ENCODE results near the gene RNF121.

Gene RNF121

DNA sequence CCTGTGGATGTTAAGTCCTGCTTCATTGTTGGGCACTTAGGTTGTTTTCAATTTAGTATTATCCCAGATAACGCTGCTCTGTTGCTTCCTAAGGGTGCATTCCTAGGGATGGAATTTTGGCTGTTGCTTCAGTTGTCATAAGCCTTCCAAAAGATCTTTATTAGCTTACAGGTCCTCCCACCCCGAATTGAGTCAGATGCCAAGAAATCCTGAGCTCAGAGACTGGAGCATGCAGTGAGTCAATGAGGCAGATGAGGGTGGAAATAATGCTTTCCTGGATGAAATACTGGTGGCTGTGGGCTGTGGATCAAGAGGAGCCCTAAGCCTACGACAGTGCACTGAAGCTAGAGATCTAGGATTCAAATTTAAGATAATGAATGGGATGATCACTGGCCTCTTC, 59.2 kb downstream of the RNF121 start:
- no peak for DNase-seq (ENCODE audit: low read depth in 3 of 3)

DNA sequence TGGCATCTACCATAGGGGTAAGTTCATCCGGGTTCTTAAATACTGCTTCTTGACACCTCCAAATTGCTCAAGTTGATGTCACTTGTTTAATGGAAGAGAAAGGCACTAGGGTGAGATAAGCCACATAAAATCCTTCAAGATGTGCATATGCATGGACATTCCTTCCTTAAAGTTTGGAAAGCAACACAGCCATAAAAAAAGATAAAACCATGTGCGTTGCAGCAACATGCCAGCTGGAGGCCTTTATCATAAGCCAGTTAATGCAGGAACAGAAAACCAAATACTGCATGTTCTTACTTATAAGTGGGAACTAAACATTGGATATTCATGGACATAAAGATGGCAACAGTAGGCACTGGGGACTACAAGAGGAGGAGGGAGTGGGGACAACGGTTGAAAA, 61.9 kb downstream of the RNF121 start:
- DNase-seq (ENCODE audit: low read depth in 3 of 3), result no peak

DNA sequence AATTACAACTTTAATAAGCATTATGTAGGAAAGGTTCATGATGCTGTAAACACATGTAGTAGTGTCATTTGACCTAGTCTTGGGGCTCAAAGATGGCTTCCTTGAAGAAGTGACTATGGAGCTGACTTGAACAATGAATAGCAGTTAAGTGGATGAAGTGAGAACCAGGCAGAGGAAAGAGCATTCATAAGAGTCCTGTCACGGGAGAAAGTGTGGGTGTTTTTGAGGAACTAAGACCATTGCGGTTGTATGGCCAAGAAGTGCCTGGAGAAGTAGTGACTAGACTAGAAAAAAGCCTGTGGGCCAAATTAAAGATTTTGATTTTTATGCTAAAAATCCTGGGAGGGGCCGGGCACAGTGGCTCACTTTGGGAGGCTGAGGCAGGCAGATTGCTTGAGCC, 62.6 kb downstream of the RNF121 start:
- no peak for DNase-seq (ENCODE audit: low read depth in 3 of 3)

DNA sequence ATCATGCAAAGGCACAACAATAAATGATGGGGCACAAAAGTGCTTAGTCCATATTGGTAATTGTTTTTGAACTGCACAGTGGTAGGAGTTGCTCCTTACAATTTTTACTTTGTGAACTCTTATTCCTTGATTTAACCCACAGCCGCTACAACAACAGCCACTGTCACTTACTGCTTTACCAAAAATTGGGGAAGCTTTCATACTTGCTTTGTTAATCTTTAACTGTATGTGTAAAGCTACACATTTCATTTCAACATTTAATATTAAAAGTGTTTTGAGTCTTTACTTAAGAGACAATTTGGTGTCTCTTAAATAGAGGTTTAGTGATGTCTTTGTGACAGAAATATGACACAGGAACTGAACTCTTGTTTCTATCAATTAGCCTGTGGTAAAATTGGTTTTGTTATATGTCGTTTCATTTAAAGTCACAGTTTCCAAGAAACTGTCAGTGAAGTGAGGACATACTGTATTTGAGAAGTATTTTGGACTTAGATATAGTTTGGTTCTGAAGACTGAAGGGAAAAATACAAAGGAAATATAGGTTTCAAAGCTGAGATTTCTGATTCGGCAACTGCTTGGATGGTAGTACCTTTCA, 63.4 kb downstream of the RNF121 start:
- DNase-seq (ENCODE audit: low read depth in 3 of 3), result no peak

DNA sequence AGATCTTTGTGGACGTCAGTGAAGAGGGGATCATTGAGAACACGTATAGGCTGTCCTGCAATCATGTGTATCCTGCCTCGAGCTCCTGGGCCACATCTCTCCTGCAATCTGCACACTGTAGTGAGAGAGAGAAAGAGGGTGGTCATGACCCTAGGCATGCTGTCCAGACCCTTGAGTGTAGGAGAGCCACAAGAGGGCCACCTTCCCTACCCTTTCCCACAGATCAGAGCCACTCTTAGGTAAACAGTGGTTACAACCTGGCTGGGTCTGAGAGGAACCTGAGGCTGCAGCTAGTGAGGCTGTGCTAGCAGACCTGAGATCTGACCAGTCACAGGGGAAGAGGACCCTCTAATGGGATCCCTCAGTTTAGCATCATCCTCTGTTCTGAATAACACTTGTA, 65.9 kb downstream of the RNF121 start:
- DNase-seq (ENCODE audit: low read depth in 3 of 3), result no peak

DNA sequence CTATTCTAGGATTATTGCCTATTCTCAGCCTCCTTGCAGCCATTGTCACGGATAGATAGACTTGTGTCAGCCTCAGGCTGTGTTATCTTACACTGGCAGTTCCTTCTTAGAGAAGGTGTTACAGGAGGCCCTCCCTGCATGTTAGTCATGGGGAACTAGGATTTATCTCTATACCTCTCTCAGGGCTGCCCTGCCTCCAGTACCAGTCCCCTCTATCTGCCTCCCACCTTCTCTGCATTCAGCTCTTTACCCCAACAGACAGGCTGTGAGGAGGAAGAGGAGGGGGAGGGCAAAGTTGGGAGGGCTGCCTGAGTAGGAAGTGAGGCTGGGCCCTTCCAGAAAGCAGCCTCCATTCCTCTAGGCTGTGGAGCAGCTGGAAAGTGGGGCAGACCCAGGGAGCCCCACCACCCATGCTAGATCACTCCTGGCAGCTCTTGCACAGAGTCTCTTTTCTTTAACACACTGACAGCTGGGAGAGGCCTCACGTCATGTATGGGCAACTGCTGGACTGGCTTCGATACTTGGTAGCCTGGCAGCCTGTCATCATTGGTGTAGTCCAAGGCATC, 67.0 kb downstream of the RNF121 start:
- no peak for DNase-seq (ENCODE audit: low read depth in 3 of 3)

DNA sequence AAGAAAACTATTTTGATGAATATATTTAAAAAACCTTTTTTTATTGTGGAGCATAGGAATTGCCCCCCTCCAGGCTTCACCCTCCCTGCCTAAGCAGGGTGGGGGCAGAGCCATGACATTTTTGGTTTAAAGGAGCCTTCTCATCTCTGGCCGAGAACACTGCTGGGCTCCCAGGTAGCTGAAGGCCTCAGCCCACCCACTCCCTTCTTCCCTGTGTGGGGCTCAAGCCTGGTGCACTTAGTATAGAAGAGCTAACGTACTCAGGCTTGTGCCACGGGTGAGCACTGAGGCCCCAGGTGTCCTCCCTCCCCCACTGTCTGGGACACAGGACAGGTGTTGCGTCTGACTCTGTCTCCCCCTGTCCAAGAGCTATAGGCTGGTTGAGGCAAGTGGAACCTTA, 67.7 kb downstream of the RNF121 start:
- DNase-seq (ENCODE audit: low read depth in 3 of 3), result no peak

DNA sequence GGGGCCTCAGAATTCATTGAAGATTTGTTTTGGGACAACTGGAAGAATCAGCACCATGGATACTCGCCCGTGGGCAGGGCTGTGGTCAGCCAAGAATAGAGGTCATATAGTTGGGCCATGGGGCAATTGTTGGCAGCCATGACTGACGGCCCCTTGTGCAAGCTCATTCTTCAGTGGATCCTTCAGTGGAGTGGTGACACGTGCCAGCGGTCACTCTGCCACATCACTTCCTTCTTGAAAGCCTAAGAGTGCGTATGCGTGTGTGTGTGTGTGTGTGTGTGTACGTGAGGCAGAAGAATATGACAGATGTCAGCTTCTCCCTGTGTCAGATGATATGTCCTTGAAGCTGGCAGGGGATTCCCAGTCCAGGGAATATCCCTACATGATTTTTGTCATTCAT, 68.1 kb downstream of the RNF121 start:
- DNase-seq (ENCODE audit: low read depth in 3 of 3), result no peak

DNA sequence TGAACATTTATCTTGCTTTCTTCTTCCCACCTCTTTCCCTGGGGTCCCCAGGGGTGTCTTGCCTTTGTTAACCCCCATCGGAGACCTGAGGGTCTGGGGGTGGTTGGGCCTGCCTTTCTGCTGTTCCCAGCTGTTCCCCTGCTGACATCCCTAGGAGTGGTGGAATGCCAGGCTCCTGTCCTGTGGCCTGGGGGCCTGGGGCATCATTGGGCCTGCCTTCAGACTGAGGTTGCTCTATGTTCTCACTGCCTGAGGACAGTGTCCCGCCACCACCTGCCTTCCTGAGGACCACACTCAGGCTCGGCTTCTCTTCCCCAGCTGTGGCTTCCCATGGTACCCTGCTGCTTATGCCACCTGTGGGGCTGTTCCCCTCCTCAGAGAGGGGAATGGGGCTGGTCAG, 68.7 kb downstream of the RNF121 start:
- DNase-seq (ENCODE audit: low read depth in 3 of 3), result no peak

DNA sequence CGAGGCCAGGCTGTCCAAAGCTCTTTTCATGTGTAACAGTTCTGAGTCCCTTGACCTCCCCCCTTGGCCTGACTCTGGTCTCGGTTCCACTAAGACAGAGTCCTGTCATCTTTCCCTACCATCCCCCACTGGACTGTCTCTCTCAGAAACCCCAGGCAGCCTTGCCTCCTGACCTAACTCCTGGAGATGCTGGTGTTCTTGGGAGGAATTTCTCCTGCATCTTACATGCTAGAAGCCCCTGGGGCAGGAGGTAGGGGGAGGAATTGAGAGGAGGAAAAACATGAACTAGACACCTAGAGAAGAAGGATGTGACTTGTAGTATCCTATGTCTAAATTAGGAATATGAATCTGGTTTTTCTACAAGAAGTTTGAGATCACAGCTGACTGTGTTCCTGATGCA, 69.2 kb downstream of the RNF121 start:
- DNase-seq (ENCODE audit: low read depth in 3 of 3), result no peak

DNA sequence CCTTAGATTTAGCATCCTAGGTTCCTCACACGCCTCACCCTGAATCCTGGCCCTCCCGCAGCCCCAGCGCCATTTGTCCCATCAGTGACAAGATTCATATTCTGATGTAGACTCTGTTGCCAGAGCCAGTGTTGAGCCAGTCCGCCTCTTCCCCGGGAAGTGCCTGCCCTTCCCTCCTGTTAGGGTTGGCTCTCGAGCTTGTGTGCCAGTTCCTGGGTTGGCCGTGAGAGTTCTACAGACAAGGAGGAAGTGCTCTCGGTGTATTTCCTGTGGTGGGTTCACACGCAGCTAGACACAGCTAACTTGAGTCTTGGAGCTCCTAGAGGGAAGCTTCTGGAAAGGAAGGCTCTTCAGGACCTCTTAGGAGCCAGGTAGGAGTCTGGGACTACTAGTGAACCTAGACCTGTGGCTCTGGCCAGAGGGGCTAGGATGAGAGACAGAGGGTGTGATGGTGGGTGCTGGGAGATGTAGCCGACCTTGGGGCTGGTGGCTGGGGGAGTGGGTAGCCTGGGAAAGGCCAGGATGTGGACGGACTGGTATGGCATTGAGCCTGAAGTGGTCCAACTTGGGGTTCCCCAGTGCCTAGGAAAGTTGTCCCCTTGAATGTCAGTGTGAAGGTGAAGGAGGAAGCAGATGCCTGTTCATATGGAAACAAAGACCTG, 69.9 kb downstream of the RNF121 start, which contains the start of gene IL18BP:
Gene IL18BP (plus strand): TSS at position 261 of the 662 bp plus-strand sequence. CDS start 1,076 bp downstream, outside the sequence.
- no peak for DNase-seq (ENCODE audit: low read depth in 3 of 3)

DNA sequence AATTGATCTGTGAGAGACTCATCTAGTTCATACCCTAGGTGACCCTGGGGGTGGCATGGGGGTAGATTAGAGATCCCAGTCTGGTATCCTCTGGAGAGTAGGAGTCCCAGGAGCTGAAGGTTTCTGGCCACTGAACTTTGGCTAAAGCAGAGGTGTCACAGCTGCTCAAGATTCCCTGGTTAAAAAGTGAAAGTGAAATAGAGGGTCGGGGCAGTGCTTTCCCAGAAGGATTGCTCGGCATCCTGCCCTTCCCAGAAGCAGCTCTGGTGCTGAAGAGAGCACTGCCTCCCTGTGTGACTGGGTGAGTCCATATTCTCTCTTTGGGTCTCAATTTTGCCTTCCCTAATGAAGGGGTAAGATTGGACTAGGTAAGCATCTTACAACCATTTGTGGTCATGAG, 70.5 kb downstream of the RNF121 start:
- DNase-seq (ENCODE audit: low read depth in 3 of 3), result no peak

DNA sequence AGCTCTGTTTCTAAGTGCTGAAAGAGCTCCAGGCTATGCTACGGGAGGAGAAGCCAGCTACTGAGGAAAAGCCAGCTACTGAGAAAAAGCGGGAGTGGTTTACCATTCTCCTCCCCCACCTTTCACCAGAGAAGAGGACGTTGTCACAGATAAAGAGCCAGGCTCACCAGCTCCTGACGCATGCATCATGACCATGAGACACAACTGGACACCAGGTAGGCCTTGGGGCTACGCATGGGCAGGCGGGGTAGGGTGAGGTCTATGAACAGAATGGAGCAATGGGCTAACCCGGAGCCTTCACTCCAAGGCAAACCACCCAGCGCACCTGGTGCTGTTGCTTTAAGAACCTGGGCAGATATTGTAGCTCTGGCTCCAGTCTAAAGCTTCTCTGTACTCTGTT, 71.0 kb downstream of the RNF121 start:
- DNase-seq (ENCODE audit: low read depth in 3 of 3), result no peak

DNA sequence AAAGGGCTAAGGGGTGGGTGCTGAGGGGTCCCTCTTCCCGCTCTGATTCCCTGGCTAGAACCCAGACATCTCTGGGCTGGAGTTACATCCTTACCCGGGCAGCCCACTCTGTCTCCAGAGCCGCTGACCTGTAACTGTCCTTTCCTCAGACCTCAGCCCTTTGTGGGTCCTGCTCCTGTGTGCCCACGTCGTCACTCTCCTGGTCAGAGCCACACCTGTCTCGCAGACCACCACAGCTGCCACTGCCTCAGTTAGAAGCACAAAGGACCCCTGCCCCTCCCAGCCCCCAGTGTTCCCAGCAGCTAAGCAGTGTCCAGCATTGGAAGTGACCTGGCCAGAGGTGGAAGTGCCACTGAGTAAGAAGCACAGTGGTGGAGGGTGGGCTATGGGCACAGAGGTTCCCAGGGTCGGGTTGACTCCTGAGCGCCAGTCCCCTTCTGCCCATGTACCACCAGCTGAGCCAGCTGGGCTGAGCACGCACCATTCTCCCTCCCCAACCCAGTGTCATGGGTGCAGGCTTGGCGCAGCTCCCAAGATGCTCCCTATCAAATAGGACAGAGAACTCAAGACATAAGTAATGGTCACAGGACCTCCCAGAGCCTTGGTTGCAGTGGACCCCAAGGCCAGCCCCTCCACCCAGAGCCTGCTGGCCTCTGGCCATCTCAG, 71.5 kb downstream of the RNF121 start:
- DNase-seq (ENCODE audit: low read depth in 3 of 3), result no peak

DNA sequence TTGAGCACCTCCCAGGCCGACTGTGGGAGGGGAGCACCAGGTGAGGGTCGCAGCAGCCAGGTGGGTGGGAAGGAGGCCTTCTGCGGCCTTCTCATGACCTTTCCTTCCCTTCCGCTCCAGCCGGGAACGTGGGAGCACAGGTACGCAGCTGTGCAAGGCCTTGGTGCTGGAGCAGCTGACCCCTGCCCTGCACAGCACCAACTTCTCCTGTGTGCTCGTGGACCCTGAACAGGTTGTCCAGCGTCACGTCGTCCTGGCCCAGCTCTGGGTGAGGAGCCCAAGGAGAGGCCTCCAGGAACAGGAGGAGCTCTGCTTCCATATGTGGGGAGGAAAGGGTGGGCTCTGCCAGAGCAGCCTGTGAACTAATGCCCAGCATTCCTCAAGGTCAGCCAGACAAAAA, 72.4 kb downstream of the RNF121 start:
- DNase-seq (ENCODE audit: low read depth in 3 of 3), result no peak

DNA sequence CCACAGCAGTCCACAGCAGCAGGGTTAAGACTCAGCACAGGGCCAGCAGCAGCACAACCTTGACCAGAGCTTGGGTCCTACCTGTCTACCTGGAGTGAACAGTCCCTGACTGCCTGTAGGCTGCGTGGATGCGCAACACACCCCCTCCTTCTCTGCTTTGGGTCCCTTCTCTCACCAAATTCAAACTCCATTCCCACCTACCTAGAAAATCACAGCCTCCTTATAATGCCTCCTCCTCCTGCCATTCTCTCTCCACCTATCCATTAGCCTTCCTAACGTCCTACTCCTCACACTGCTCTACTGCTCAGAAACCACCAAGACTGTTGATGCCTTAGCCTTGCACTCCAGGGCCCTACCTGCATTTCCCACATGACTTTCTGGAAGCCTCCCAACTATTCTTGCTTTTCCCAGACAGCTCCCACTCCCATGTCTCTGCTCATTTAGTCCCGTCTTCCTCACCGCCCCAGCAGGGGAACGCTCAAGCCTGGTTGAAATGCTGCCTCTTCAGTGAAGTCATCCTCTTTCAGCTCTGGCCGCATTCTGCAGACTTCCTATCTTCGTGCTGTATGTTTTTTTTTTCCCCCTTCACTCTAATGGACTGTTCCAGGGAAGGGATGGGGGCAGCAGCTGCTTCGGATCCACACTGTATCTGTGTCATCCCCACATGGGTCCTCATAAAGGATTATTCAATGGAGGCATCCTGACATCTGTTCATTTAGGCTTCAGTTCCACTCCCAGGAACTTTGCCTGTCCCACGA, 73.2 kb downstream of the RNF121 start:
- no peak for DNase-seq (ENCODE audit: low read depth in 3 of 3)

DNA sequence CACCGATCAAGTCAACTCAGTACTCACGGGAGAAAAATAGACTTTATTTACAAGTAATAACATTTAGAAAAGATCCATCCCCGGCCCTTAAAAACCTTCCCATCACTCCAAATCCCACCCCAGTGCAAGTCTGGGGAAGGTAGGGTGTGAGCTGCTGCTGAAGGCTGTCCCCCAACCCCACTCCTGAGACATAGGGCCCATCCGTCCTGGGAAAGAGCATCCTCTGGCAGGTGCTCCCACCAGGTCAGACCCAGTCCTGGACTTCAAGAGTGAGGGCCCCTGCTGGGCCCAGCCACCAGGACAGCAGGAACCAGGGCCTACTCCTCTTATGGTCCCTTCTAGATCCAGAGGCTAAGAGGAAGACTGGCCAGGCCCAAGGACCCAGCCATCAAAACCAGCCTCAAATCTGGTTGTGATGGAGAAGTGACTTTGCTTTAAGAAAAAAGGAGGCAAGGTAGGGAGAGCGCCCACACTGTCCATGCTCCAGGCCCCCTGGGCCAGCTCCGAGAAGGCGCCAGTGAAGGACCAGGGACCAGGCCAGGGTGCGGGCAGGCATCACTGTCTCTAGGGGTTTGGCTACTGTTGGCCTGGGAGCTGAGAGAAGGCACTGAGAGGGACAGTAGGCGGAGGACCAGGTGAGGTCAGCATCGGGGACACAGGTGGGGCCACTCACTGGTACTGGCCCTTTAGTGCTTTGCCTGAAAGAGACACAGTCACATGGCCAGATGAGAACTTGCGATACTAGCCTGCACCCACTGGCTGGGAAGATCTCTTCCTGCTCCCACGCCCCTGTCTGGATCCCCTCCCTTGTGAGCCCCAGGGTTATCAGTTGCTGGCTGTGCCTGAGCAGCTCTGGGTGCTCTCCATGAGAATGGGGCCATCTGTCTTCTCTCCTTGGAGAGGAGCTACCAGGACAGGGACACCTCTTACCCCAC, 74.3 kb downstream of the RNF121 start:
- DNase-seq (ENCODE audit: low read depth in 3 of 3), result no peak

DNA sequence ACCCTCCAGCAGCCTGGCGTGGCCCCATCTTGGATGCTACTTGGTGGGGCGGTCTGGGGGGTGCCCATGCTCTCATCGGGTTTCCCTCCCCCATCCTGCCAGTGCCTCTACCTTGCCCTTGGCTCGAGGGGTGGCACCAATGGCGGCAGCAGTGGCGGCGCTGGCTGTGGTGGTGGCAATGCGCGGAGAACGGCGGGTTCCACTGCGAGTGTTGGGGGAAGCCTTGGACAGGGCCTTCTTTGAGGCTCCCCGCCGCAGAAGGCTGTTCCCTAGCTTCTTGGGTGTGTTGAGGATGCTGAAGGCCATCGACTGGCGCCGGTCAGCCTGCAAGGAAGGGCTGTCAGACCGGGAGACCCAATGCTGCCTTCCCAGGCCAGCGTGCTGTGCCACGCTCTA, 74.9 kb downstream of the RNF121 start:
- DNase-seq (ENCODE audit: low read depth in 3 of 3), result no peak

DNA sequence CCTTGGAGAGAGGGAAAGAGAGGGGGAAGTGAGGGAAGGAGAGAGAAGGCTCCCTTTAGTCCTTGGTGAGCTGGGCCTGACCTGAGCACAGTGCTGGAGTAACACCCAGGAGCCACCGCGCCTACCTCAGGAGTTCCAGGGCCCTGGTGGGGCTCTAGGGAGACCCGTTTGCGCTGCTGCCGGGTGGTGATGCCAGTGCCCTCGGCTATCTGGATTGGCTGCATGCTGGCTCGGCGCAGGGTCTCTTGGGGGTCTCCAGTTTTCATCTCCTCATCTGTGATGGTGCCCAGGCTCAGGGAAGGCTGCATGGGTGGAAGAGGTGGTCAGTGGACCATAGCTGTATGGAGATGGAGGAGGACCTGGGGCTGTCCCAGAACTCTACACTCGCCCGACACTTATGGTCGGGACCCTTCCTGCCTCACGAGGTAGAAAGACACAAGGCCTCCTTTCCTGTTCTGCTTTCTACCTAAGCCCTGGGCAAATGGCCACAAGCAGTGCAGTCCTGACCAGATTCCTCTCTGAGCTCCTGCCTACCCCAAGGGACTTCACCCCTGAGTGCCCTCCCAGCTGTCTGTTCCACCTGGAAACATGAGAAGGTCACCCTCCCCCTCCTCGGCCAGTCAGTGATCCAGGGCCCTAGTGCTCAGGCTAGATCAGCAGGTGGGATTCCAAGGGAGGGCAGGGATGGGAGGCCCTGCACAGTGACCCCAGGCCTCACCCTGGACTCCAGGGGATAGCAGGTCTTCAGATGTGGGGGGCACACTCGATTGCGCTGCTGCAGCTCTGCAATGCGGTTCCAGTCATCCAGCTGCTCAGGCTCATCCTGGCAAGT, 75.9 kb downstream of the RNF121 start:
- no peak for DNase-seq (ENCODE audit: low read depth in 3 of 3)

Measured in stimulated activated CD4-positive, alpha-beta T cell treated with anti-CD3 and anti-CD28 coated beads, TNF-alpha, amount 100 ng/mL, for 24 hours (primary cell).